Measurements from ENCODE around the gene MUC20.
"Not testable (repeated sequence)": the region's sequence is repeated elsewhere in the genome, so short reads cannot be mapped to it uniquely, and the experiment has no call there.

DNA sequence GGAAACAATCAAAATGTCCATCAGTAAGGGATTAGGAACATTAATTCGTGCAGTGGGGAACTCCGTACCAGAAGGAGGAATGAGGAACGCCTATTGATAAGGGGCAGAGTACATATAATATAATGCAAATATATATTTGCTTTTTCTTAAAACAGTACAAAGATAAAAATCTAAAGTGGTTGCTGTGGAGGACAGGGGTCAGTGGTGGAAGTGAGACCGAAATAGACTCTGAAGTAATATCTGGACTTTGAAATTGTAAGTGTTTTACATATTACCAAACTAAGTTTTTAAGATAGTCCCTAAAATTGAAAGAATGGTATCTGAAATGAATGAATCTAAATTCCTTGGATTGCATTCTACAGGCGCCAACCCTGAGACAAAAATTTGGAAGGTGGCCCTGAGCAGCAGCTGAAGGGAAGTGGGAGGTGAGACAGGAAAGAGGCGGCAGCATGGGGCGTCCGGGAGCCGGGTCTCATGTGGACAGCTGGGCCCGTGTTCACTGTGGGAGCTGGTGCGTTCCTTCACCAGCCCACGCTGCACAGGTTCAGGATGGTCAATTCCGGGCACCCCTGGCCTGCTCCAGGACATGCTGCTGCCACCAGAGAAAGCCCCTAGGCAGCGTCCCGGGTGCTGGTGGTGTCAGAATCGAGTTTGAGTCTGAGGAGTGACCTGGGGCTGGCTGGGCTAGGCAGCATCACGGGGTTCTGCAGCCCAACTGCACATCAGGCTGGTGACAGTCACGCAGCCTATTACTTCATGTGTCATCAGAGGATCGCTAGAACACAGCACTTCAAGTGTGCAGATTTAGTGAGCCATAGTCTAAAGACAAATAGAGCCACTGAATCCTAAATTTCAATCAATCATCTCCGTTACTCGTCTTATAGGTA, 31.4 kb upstream of the MUC20 start:
- not testable (repeated sequence) for TF ChIP-seq TCF7L2 (IDR thresholded peaks at IDR 0.05; ENCODE audit: low read depth, low read length); POLR2AphosphoS5 (IDR thresholded peaks at IDR 0.05; ENCODE audit: low read depth, low read length); SIN3A (IDR thresholded peaks at IDR 0.05; ENCODE audit: borderline replicate concordance, insufficient read depth, low read depth, low read length)
- TF ChIP-seq, protein P1, sequence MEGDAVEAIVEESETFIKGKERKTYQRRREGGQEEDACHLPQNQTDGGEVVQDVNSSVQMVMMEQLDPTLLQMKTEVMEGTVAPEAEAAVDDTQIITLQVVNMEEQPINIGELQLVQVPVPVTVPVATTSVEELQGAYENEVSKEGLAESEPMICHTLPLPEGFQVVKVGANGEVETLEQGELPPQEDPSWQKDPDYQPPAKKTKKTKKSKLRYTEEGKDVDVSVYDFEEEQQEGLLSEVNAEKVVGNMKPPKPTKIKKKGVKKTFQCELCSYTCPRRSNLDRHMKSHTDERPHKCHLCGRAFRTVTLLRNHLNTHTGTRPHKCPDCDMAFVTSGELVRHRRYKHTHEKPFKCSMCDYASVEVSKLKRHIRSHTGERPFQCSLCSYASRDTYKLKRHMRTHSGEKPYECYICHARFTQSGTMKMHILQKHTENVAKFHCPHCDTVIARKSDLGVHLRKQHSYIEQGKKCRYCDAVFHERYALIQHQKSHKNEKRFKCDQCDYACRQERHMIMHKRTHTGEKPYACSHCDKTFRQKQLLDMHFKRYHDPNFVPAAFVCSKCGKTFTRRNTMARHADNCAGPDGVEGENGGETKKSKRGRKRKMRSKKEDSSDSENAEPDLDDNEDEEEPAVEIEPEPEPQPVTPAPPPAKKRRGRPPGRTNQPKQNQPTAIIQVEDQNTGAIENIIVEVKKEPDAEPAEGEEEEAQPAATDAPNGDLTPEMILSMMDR (IDR thresholded peaks at IDR 0.05) = not testable (repeated sequence)
- TF ChIP-seq, protein P2, sequence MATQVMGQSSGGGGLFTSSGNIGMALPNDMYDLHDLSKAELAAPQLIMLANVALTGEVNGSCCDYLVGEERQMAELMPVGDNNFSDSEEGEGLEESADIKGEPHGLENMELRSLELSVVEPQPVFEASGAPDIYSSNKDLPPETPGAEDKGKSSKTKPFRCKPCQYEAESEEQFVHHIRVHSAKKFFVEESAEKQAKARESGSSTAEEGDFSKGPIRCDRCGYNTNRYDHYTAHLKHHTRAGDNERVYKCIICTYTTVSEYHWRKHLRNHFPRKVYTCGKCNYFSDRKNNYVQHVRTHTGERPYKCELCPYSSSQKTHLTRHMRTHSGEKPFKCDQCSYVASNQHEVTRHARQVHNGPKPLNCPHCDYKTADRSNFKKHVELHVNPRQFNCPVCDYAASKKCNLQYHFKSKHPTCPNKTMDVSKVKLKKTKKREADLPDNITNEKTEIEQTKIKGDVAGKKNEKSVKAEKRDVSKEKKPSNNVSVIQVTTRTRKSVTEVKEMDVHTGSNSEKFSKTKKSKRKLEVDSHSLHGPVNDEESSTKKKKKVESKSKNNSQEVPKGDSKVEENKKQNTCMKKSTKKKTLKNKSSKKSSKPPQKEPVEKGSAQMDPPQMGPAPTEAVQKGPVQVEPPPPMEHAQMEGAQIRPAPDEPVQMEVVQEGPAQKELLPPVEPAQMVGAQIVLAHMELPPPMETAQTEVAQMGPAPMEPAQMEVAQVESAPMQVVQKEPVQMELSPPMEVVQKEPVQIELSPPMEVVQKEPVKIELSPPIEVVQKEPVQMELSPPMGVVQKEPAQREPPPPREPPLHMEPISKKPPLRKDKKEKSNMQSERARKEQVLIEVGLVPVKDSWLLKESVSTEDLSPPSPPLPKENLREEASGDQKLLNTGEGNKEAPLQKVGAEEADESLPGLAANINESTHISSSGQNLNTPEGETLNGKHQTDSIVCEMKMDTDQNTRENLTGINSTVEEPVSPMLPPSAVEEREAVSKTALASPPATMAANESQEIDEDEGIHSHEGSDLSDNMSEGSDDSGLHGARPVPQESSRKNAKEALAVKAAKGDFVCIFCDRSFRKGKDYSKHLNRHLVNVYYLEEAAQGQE (IDR thresholded peaks at IDR 0.05; ENCODE audit: insufficient read depth in 1 of 2, low read depth in 2 of 2, low read length in 1 of 2) = not testable (repeated sequence)
